GM18861 (cell line): ENCODE results near the gene DNAJB6.
A peak's percentile ranks its signal among the peaks of the same experiment; 100 is the strongest.
"Not testable (repeated sequence)": the region's sequence is repeated elsewhere in the genome, so short reads cannot be mapped to it uniquely, and the experiment has no call there.

Source experiments
- ATAC-seq: cut with Tn5 transposase; IDR thresholded peaks from one replicate; pipeline ENCODE4 v1.9.1; 2021; ENCODE audit not compliant: unreplicated experiment

Gene DNAJB6

GRCh38 chr7:157320608-157320980 is 16.2 kb upstream of the DNAJB6 start:
- ATAC-seq = no peak

DNA sequence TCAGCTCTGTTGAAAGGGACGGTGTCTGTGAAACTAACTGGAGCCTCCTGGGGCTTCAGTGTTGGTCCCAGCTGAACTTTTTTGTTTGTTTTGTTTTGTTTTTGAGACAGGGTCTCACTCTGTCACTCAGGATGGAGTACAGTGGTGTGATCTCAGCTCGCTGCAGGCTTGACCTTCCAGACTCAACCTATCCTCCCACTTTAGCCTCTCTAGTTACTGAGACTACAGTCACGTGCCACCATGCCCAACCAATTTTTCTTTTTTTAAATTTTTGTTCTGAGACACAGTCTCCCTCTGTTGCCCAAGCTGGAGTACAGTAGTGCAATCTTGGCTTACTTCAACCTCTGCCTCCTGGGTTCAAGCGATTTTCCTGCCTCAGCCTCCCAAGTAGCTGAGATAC is 13.4 kb upstream of the DNAJB6 start:
- ATAC-seq = no peak

DNA sequence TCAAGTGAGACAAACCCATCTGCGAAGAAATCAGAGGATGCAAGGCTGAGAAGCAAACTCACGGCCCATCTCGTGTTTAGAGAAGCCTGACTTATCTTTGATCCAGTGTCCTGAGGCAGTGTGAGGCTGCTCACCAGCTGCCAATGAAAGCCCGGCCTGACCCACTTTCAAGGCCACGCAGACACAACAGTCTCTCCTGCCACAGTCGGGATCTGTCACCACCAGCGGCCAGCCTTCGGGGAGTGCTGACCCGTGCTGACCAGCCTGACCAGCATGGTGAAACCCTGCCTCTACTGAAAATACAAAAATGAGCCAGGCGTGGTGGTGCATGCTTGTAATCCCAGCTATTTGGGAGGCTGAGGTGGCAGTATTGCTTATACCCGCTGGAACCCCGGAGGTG is 7.4 kb upstream of the DNAJB6 start:
- ATAC-seq = no peak

DNA sequence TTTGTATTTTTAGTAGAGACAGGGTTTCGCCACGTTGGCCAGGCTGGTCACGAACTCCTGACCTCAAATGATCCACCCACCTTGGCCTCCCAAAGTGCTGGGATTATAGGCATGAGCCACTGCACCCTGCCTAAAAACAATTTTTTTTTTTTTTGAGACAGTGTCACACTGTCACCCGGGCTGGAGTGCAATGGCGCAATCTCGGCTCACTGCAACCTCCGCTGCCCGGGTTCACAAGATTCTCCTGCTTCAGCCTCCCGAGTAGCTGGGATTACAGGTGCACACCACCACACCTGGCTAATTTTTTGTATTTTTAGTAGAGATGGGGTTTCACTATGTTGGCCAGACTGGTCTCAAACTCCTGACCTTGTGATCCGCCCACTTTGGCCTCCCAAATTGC is 6.2 kb upstream of the DNAJB6 start:
- not testable (repeated sequence) for ATAC-seq

DNA sequence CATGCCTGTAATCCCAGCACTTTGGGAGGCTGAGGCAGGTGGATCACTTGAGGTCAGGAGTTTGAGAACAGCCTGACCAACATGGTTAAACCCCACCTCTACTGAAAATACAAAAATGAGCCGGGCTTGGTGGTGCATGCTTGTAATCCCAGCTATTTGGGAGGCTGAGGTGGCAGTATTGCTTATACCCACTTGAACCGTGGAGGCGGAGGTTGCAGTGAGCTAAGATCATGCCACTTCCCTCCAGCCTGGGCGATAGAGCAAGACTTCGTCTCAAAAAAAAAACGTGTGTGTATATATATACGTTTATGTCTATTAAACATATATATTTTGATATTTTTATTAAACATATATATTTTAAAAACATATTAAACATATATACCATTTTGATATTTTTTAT is 5.8 kb upstream of the DNAJB6 start:
- not testable (repeated sequence) for ATAC-seq

DNA sequence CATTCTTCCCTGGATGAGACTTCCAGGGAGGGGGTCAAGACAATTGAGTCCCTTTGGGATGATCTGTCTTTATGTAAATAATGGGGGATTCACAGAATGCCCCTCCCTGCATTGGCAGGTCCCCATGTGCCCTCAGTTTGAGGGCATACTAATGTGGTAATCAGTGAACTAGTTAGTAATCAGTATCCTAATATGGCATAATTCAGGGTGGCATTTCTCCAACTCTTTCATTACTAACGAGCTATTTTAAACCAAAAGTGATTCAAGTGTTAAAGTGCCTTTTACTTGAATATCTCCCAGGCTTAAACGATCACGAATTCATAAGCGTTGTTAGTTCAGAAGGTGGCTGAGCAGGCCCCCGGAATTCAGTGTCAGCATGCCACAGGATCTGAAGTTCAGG is 1.6 kb upstream of the DNAJB6 start:
- ATAC-seq = no peak

- no peak for ATAC-seq
These were observed 817 bp upstream of the DNAJB6 start for GRCh38 chr7:157335991-157336382.

DNA sequence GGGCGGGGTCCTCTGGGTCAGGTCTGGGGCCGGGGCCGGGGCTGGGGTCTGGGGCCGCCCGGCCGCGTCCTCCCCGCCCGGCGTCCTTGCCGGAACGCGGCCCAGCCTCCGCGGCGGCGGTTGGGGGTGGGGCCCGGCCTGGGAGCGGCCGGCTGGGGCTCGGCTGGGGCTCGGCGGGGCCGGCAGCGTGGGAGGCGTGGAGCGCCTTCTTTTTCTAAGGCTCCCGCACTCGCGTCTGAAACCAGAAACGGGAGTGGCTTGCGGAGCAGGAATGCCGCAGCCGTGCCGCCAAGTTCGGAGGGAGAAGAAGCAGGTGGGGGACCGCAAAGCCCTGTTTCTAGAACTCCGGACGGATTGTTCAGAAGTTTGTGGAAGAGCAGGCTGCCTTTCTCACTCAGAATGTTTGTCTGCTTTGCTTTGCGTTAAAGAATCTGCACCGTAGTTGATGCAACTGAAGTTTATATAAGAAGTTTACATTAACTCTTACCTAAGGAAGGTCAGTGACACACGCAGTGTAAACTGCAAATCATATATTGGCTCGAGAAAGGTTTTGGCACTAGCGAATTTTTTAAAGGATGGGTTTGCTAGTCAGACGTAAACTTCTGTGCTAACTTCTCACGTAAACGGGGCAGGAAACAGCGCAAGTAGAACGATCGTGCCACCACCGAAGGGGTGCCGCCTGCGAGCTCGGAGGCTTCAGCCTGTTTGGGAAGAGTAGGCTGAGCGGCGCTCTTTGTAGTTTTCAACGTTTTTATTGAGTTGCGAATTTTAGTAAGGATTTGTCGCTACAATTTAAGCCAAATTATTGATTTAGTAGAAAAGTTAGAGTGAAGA is 729 bp downstream of the DNAJB6 start:
- ATAC-seq = peak; percentile 14

DNA sequence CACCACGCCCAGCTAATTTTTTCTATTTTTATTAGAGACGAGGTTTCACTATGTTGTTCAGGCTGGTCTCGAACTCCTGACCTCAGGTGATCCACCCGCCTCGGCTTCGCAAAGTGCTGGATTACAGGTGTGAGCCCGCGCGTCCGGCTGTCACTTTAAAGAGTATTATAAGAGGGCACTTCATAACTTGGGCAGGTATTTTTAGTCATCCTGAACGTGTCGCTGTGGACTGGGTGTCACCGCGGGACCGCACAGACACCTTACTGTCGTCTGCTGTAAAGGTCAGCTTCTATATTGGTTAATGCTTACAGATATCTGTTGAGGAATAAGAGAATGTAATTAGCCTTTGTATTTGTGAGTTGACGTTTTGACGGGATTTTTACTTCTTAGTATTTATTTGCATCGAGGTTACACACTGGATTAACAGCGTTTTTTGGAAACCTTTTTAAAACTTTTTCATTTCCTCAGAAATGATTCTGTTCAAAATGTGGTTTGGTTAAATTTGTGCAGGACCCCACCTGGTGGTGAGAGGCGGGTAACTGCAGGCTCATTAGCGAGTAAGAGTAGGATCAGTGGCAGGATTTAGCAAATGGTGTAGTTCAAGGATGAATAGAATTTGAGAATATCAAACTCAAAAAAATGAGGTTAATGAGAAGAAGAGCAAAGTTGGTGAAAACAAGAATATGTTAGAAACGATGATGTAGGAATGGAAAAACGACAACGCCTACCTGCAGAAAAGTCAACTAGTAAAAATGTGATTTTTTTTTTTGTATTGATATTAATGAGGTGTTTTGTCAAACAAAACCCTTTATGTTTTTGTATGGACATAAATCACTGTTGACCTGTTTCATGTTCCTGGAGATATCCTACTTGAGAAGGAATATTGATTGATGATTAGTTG is 3.2 kb downstream of the DNAJB6 start:
- peak; percentile 30 for ATAC-seq

- ATAC-seq = no peak
These were observed 10.6 kb downstream of the DNAJB6 start for GRCh38 chr7:157347217-157347904.

DNA sequence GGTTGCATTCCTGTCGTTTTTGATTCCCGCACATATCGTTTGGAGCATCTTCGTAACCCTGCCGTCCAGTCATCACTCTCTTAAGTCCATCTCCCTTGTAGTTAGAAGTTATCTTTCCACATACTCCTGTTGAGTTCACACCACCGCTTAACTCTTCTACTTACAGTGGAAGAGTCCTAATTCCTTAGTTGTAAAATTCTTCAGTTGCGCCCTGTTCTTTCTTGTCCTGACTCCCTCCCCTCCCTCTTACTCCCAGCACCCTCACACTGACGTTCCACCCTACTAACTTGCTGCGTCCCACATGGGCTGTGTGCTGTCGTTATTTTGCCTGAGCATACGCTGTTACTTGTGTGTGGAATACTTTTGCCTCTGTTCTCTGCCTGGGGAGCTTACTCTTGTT is 11.7 kb downstream of the DNAJB6 start:
- ATAC-seq = no peak

- ATAC-seq = no peak
These were observed 15.7 kb downstream of the DNAJB6 start for GRCh38 chr7:157352516-157352915.

GRCh38 chr7:157355784-157356511 is 19.1 kb downstream of the DNAJB6 start:
- ATAC-seq = no peak

GRCh38 chr7:157357129-157358040 is 20.6 kb downstream of the DNAJB6 start:
- peak; percentile 84 for ATAC-seq

DNA sequence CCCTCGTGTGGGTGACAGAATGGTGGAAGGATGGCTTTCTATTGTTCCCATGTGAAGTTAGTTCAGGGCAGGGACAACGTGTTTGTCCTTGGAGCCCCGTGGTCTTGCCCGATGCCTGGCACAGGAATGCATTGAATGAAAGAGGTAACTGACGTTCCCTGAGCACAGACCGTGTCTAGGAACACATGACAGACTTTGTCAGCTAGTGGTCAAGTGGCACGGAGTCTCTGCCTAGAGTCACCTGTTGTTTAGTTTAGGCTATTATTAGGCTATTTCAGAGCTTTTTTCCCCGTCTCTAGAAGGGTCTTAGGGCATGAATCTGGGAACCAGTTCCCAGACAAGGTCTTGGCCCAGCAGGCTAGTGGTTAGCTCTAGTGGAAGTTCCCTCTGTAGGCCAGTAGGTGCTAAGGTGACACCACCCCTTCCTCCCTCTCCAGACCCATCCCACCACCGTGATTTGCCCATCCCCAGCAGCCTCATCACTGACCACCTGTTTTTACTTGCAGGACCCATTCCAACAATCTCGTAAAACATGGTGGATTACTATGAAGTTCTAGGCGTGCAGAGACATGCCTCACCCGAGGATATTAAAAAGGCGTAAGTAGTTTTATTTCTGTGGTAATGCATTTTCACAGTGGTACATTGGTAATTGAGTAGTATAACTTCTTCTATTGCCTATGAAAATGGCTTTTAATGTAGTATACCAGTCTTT is 21.4 kb downstream of the DNAJB6 start:
- no peak for ATAC-seq

DNA sequence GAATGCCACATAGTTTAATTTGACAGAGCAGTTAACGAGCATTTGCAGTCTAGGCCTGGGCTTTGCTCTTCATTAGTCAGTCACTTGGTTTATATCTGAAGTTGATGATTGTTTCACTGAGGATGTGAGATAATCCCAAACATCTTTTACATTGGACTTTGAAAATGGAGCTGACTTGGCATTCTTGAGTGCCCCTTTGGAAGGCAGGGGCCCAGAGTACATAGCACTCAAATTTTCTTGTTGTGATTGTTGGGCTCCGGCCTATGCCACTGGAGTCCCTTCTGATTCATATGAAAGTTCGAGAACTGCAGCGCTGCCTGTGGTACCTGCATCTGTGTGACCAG is 21.9 kb downstream of the DNAJB6 start:
- no peak for ATAC-seq

GRCh38 chr7:157359581-157359980 is 22.8 kb downstream of the DNAJB6 start:
- no peak for ATAC-seq

DNA sequence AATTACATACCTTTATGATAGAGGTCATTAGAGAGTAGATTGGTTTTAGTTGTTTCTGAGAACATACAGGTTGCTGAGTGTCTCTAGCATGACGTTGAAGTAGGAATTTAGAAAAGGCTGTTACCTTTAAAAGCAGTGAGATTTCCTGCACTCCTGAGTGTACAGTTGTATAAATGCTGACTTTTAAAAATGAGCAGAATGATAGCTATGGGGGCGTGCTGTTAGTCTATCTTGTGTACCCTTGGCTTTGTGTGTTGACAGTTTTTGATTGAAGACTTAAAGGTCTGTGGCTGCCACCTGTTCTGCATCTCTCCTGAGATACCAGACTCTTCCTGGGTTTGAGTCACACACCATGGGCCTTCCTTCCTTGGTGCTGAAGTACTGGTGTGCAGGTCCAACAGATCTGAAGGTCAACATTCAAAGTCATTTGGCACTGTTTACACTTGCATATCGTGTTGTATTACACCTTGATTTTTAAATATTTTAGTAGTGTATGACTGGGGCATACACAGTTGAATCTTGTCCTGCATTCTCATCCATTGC is 23.8 kb downstream of the DNAJB6 start:
- ATAC-seq = no peak

GRCh38 chr7:157361537-157361936 is 24.7 kb downstream of the DNAJB6 start:
- ATAC-seq = no peak
